ENCODE data around the gene TRIM32. TPM values are rescaled to one million over a fixed set of nuclear protein-coding genes. Genes with fewer than 3 reads are reported as not detected.
A peak's percentile ranks its signal among the peaks of the same experiment; 100 is the strongest.

The TRIM32 gene, protein sequence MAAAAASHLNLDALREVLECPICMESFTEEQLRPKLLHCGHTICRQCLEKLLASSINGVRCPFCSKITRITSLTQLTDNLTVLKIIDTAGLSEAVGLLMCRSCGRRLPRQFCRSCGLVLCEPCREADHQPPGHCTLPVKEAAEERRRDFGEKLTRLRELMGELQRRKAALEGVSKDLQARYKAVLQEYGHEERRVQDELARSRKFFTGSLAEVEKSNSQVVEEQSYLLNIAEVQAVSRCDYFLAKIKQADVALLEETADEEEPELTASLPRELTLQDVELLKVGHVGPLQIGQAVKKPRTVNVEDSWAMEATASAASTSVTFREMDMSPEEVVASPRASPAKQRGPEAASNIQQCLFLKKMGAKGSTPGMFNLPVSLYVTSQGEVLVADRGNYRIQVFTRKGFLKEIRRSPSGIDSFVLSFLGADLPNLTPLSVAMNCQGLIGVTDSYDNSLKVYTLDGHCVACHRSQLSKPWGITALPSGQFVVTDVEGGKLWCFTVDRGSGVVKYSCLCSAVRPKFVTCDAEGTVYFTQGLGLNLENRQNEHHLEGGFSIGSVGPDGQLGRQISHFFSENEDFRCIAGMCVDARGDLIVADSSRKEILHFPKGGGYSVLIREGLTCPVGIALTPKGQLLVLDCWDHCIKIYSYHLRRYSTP
- 29.8 and 30.4 TPM in 2 replicates for total RNA-seq (2014; rRNA removed; shearing (Covaris generic))
- polyA plus RNA-seq (2015; cell fraction: cytosol; rRNA removed), result 20.6 and 24.8 TPM in 2 replicates
- 15.4 and 23.5 TPM in 2 replicates for polyA plus RNA-seq (2015; cell fraction: nucleus; rRNA removed)

DNA sequence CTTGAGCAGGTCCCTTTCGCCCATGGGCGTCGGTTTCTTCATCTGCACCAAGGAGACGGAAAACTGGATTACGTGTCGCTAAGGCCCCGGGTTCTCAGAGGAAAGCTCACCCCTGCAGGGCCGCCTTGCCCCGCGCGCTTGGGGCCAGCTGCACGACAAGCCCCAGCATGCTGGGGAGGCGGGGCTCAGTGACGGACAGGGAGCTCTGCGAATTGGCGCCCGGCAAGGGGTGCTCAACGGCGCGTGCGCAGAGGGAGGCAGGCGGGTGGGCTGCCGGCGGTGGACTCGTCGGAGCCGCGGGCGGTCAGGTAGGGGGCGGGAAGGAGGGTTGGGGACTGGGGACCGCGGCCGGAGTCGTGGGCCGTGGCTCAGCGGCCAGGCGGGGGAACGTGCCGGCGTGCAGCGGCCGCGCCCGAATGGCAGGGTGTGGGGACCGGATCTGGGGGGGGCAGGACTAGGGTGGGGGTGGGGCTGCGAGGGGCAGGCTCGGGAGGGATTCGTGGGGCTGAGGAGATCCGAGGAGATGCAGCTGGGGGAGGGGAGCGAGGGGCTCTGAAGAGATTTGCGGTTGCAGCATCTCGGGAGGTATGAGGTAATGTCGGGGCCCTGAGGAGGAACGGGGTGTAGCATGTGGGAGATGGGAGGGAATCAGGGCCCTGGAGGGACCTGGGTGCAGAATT is at the start of gene TRIM32:
TRIM32 (plus strand) TSS at position 232 of the 680 bp plus-strand sequence. CDS start 10,438 bp downstream, outside the sequence.
- DNase-seq (ENCODE audit: low read depth, low spot score), result peak; percentile 89
- in situ Hi-C loops (cut with HindIII; ENCODE audit: low pct_unique_long_range_greater_than_20kb, low sequenced_read_pairs), result no loop called here

DNA sequence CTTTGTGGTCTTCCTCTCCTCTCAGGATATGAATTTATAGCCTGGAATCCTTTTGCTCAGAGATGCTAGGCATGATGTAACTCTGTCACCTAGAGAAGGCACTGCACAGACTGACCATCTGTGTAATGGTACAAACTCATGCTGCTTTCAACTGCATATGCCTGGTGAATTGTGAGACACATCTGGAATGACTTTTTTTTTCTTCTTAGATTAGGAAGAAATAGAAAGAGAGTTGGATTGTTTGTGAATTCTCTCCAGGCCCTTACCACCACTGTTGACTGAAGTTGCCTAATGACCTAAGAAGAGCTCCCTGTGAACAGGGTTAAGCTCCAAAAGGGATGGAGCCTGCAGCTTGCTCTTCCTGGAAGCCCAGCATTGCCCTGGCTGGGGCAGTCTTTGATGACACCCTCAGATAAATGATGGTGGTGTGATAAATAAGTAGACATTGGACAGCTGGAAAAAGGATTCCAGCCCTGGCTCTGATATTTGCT is 47.8 kb upstream of the TRIM32 start:
- in situ Hi-C loops (cut with HindIII; ENCODE audit: low pct_unique_long_range_greater_than_20kb, low sequenced_read_pairs), result no loop called here
- DNase-seq (ENCODE audit: low read depth, low spot score), result no peak

DNA sequence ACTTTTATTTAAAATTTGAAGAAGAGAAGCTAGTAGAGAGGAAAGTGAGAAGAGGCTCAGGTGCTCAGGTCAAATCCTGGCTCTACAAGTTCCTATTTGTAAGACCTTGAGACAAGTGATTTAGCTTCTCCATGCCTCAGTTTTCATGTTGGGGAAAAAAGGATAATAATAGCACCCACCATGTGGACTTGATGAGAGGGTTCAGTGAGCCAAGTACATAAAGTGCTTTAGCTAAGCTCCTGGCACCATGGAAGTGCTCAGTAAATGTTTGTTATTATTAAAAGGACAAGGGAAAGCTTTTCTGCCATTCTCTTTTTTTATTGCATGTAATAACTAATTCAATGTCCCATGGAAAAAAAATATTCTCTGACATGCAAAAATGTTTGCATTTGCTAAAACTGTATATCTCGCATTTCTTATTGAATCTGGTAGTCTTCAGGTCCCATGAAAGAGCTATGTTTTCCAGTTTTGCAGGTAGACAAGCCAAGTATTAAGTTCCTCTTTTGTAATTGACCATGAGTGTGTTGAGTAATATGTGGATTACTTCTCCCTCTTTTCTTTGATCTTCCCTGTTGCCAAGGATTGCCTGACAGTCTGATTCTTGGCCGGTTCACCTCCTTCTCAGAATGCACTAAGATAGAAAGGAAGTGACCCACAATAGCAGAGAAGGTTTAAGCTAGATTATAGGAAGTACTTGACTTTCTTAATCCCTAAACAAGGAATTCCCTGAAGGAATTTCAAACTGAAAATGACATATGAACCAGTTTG is 45.6 kb upstream of the TRIM32 start:
- DNase-seq (ENCODE audit: low read depth, low spot score), result no peak
- in situ Hi-C loops (cut with HindIII; ENCODE audit: low pct_unique_long_range_greater_than_20kb, low sequenced_read_pairs), result no loop called here

DNA sequence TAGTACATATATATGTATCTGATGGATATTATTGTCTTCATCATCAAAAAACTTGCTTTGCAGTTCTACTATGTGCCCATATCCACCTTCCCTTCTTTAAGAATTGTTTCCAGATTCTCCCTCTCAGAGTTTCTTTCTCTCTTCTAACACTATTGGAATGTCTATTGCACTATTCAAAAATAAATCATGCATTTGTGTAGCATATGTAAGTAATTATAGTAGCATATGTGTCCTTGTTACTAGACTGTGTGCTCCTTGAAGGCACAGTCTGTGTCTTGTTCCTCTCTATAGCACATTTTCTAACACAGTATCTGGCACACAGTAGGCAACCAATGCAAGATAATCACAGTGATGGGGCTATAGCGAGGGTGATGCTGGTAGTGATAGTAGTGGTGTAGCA is 43.4 kb upstream of the TRIM32 start:
- no peak for DNase-seq (ENCODE audit: low read depth, low spot score)
- in situ Hi-C loops (cut with HindIII; ENCODE audit: low pct_unique_long_range_greater_than_20kb, low sequenced_read_pairs), result no loop called here

DNA sequence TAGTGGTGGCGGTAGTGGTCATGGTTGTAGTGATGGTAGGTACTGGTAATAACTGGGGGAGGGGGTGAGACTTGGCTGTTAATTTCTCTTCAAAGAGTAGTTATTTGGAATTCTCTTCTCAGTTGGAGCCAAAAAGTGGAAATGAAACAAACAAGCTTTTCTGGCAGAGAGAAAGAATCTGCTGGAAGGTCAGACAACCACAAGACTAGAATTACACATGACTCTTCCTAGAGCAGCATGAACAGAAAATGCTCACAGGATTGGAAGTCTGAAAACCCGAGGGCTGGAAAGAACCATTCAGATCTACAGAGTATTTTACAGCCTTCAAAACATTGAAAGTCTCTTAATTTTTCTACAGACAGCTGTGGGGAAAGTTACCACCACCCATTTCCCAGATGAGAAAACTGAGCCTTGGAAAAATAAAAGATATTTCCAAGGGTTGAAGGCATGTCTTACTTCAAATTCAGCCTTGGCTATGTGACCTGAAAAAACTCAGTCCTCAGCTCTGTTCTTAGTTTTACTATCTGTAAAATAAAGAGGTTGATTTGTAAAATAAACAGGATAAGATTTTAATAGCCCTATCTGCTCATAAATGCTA is 42.9 kb upstream of the TRIM32 start:
- in situ Hi-C loops (cut with HindIII; ENCODE audit: low pct_unique_long_range_greater_than_20kb, low sequenced_read_pairs), result no loop called here
- peak; percentile 32 for DNase-seq (ENCODE audit: low read depth, low spot score)

DNA sequence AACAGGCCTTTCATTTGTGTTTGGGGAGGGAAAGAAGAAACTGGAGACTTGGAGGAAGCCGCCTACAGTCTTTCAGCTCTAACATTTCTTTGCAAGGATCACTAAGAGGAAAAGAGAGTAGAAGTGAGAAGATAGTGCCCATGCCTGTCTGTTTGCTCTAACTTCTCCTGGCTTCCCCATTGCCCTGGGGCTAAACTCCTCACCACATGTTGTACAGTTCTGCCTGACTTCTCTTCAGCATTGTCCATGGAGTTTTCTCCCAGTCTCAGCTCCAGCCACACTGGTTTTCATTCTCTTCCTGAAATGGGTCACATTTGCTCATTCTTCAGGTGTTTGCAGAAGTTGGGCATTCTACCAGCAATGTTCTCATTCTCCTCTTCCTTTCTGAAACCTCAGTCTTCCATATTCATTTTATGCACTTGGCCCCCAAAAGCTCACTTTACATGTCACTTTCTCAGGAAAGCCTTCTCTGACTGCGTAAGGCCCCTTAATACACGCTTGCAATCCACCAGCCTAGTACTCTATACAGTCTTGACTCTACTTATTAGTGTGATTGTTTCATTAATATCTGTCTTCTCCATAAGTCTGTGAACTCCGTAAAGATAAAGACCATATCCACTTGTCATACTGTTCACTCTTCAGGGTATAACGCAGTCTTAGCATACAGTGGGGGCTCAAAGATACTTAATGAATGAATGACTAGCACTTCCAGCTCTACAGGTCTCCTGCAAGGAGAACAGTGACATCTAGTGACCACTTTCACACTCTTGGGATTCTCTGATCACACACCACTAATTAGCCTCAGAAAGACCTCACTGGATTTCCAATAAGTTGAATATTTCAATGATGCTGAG is 40.2 kb upstream of the TRIM32 start:
- in situ Hi-C loops (cut with HindIII; ENCODE audit: low pct_unique_long_range_greater_than_20kb, low sequenced_read_pairs), result no loop called here

DNA sequence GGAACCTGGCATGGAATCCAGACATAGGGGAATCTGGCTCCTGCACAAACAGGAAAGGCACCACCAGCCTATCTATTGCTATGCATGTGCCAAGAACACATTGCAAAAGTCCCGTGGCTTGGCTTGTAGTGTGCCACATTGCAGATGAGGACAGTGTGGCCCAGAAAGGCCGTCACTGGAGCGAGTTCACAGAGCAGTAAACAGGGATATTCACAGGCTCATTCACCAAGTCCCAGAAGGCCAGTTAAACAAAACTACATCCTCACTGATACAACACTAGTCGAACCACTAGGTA is 39.6 kb upstream of the TRIM32 start:
- in situ Hi-C loops (cut with HindIII; ENCODE audit: low pct_unique_long_range_greater_than_20kb, low sequenced_read_pairs), result no loop called here

More for the DNA sequence above, 40.2 kb upstream of the TRIM32 start:
- peak; percentile 62 for DNase-seq (ENCODE audit: low read depth, low spot score)

DNA sequence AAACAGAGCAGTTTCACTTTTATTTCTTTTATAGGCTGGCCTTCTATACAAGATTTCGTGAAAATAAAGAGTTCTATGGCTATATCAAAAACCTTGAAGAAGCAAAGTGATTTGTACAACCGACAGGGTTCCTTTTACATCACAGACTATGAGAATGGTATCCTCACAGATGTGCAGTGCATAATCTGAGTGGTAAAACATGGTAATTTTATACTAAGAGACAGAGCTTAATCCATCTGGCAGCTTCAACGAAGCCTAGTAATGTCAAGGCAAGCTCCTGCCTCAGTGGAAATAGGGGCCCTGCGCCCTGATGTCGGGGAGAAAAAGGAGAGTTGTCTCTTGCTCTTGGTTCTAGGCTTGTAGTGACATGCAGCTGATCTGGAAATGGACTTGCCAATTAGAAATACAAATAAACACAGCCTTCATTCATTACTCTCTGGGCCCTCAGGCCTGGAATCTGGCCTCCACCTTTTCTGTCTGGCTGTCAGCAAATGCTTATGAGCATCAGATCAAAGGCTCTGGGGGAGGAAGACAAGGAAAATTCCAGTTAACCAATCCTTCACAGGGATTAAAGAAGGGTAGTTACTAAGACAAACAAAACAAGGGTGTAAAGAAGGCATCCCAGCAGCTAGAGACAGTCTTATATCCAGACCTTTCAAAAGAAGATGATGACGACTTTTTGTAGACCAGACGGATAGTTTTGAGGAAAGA is 33.6 kb upstream of the TRIM32 start:
- in situ Hi-C loops (cut with HindIII; ENCODE audit: low pct_unique_long_range_greater_than_20kb, low sequenced_read_pairs), result no loop called here
- peak; percentile 41 for DNase-seq (ENCODE audit: low read depth, low spot score)

More for the DNA sequence above, 39.6 kb upstream of the TRIM32 start:
- DNase-seq (ENCODE audit: low read depth, low spot score), result no peak

DNA sequence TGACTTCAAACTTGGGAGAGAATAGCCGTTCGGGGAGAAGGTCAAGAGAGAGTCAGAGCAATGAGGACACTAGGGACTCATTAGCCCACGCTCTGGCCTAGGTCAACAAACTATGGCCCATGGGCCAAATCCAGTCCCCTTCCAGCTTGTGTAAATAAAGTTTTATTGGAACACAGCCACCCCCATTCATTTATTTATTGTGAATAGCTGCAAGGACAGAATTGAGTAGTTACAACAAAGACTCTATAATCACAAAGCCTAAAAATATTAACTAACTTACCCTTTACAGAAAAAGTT is 33.1 kb upstream of the TRIM32 start:
- in situ Hi-C loops (cut with HindIII; ENCODE audit: low pct_unique_long_range_greater_than_20kb, low sequenced_read_pairs), result no loop called here

DNA sequence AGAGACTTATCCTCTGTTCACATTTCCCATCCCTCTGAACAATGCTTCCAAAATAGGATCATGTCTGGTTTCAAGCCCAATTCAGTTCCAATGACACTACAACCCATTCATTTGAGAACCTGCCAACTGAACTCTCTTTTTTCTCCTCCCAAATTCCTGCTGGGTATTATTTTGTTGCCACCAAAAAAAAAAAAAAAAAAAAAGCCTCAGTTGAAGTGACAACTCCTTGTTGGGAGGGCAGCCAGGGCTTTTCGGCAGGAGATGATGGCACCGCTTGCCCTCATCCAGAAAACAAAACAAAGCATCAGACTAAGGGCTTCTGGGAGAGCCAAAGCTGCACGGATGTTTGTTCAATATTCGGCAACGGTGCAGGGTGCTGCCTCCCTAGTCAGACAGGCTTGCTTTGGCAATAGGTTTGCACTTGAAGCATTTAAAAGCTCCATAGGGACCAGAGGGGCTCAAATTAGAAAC is 30.6 kb upstream of the TRIM32 start:
- in situ Hi-C loops (cut with HindIII; ENCODE audit: low pct_unique_long_range_greater_than_20kb, low sequenced_read_pairs), result no loop called here
- no peak for DNase-seq (ENCODE audit: low read depth, low spot score)

More for the DNA sequence above, 33.1 kb upstream of the TRIM32 start:
- DNase-seq (ENCODE audit: low read depth, low spot score), result no peak

DNA sequence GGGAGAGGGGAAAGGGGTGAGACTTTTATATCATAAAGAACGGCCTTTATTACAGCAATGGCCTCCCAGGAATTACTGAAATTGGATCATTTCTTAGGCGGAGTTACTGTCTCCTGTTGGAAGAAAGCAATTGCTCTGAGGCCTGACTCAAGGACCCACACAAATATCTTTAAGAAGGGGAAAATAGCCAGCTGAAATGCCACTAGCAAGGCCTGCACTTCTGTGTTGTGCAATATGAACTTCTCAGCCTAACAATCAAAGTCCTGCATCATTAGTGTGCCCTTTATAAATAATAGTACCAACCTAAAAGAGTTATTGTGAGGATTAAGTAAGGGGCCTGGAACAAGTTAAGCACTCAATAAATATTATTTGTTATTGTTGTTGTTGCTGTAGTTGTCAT is 30.1 kb upstream of the TRIM32 start:
- DNase-seq (ENCODE audit: low read depth, low spot score), result no peak
- in situ Hi-C loops (cut with HindIII; ENCODE audit: low pct_unique_long_range_greater_than_20kb, low sequenced_read_pairs), result no loop called here

DNA sequence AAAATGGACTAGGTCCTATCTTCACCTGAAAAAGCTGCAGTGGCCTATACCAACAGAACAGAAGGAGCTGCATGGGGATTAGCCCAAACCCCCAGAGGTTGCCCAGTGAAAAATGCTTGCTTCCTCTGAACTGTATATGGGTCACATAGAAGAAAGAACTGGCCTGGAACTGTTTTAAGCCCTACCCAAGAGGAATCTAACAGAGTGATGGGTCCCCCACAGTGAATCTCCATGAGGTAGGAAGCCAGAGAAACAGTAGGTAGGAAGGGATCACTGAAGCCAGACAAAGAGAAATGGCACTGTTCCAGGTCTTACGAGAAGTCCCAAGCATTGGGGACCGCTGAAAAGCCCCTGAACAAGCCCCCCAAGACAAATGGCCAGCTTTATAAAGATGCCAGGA is 28.8 kb upstream of the TRIM32 start:
- in situ Hi-C loops (cut with HindIII; ENCODE audit: low pct_unique_long_range_greater_than_20kb, low sequenced_read_pairs), result no loop called here

DNA sequence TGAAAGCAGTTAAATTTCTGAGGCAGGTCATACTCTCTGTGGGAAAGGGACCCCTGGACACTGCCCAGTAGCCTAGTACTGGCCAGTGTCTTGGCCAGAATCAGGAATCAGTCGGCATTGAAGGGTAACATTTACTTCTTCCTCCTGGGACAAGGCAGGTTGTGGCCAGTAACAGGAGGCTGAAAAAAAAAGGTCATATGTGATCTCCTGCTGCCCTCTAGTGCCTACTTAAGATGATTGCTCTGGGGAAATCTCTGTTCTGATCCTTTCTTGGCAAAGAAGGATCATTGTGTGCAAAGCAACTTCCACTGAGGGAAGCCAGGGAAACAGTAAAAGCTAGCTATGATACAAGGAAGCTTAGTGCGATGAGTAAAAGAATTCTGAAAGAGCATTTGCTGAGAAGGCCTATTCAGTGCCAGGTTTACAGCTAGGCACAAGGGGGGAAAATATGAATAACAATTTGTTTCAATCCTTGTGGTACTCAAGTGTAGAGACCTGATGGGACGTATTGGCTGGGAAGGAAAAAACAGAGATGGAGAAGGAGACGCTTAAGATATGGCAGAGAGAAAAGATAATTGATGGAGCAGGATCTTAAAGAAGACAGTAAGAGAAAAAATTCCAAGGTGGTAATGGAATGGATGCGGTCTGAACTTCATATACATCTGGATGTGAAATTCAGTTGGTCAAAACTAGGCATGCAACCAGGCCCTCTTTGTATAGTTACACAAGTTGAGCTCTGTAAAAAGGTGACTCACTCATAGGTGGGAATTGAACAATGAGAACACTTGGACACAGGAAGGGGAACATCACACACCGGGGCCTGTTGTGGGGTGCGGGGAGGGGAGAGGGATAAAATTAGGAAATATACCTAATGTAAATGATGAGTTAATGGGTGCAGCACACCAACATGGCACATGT is 25.8 kb upstream of the TRIM32 start:
- in situ Hi-C loops (cut with HindIII; ENCODE audit: low pct_unique_long_range_greater_than_20kb, low sequenced_read_pairs), result loop anchor here (10.0 kb wide), 1 partner anchor 76 kb away; no protein-coding TSS in a partner anchor
- peak; percentile 79 for DNase-seq (ENCODE audit: low read depth, low spot score)

More for the DNA sequence above, 28.8 kb upstream of the TRIM32 start:
- DNase-seq (ENCODE audit: low read depth, low spot score), result no peak

DNA sequence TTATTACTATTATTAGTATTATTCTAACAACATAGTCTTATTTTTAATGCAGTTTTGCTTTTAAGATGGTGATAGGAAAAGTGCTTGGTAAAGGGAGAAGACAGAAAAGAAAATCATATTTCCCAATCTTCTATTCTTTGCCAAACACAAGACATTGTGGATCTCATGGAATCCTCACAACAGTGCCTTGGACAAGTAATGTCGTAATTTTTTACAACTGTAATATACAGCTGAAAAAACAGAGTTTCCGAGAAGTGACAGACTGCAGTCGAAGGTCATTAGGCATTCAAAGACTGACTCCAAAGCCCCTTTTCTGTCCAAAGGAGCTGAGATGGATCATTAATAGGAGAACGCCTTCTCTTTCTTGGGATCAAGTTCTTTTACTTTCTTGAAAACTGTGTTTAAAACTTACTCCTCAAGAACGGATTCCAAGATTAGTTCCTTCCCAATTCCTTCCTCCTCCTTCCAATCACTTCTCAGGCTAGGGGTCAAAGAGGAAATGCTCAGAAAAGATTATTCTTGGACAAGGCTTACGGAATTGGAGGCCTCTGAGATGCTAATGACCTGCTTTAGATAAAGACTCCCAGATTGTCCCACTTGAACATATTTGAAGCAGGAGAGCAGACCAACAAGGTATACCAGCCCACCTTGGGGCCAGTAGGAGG is 24.3 kb upstream of the TRIM32 start:
- DNase-seq (ENCODE audit: low read depth, low spot score), result no peak
- in situ Hi-C loops (cut with HindIII; ENCODE audit: low pct_unique_long_range_greater_than_20kb, low sequenced_read_pairs), result loop anchor here (10.0 kb wide), 1 partner anchor 78 kb away; no protein-coding TSS in a partner anchor

Data from SK-MEL-5 (cell line).